HG03558 (cell line): ENCODE results near the gene PCDHGC3.

Experiments
- ATAC-seq: cut with Tn5 transposase; IDR thresholded peaks from one replicate; pipeline ENCODE4 v1.9.1; 2021; ENCODE audit warnings: moderate number of reproducible peaks; ENCODE audit not compliant: unreplicated experiment; ENCODE audit errors: extremely low read depth

PCDHGC3 gene

DNA sequence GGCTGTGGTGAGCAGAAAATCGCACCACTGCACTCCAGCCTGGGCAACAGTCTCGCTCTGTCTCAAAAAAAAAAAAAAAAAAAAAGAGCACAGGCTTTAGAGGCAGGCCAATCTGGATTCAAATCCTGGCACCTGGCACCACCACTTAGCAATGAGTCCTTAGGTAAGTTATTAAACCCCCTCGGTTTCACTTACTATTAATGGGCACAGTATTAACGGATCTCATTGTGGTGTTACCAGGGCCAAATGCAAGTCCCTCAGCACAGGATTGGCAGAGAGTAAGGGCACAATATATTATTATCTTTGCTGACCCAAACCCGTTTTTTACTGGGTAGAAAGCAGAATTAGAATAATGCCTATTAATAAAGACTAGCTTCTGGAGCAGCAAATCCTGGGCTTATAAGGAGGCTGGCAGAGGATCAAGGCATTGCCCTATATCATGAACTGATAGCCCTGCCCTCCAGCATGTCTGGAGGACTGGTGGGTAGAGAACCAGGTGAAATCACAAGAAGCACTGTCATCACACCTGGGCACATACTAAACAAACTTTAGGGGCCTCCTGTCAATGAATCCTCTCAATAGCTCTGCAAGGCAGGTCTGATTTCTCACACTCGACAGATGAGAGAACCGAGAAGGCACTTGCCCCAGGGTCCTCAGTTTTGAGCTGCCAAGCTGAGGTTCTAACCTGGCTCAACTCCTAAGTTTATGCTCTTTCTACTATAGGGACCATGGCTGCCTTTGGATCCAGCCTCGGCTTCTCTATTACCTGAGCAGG is 30.8 kb downstream of the PCDHGC3 start:
- ATAC-seq = no peak

DNA sequence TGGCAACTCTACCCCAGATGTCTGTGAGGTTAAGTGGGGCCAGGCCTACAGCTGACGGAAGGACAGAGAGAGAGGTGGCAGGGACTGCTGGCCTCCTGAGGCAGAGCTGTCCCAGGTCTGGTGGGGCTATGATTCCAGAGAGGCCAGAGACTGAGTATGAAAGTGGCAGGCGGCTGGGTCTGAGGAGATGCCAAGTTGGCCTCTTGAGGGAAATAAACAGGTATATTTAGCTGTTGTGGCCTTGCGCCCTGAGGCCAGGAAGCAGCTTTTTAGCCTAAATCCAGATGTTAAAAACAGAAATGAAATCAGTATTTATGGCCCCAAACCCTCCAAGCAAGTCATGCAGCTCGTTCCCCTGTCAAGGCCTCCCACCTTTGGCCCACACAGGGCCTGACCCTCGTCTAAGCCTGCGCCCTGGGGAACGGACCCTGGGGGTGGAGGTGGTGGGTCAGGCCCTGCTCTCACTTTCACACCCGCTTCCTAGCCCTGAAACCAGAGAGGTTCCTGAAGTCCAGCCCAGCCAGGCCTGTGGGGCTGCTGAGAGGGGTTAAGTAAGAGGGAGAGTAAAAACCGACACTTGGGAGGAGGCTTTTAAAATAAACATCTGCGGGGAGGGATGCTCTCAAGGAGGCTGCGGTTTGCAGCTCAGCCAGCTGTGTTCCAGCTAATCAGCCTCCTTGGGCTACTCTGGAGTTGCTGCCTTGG is 31.8 kb downstream of the PCDHGC3 start:
- no peak for ATAC-seq

DNA sequence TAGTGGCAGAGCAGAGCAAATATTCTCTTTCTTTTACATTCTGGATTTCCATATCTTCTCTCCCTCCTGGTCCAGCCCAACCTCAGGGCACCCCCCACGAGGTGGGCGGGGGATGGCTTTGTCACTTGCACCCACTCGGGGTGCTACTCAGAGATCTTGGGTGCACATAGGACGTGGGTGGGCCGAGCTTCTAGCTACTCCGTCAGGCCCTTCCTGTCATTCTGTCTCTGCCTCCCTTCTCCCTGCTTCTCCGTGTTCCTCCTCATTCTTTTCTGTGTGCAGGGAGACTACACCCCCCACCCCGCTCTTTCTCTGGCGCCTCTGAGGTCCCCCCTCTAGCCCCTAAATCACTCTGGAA is 32.7 kb downstream of the PCDHGC3 start:
- no peak for ATAC-seq

DNA sequence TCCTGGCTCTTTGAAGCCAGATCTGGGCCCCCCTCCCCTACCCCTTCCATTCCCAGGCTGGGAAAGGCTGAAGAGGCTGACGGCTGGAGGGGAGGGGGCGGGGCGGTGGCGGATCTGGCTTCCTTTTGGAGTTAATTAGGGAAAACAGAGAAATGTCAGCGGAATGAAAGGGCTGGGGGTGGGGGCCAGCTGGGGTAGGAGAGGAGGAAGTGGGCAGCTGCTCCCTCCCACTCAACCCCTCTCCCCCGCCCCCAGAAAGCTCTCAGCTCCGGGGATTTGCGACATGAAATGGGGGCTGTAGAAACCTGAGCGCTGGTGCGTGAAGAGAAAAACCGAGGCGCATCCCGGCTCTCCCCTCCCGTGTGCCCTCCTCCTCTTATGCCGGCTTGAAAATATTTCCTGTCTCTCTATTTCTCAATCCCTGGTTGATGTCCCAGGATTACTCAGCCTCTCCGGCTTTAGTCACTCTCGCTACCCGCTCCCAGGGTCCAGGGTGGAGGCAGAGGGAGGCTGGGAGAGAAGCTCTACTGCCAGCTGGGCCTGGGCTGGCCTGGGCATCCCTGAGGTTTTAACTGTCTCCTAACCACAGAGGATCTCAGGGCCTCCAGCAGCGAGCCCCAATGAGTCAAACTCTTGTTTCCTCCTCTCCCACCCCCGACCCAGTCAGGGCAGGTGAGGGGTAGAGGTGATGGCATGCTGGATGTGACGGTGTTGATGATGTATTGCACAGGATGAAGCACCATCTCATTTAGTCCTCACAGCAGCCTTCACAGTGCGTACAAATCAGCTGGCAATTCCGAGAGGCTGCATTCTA is 33.2 kb downstream of the PCDHGC3 start:
- no peak for ATAC-seq

DNA sequence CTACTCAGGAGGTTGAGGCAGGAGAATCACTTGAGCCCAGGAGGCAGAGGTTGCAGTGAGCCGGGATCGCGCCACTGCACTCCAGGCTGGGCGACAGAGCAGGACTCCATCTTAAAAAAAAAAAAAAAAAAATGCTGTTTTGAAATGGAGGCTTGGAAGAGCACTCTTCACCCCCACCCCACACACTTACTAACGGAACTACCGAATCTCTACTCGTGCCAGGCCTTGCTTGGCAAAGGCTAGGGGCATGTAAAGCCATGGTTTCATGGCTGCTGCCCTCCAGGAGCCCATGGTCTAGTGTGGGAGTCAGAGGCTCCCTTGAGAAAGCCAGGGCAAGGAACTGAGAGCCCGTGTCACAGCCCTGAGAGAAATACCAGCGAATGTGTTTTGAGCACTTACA is 34.4 kb downstream of the PCDHGC3 start:
- no peak for ATAC-seq

DNA sequence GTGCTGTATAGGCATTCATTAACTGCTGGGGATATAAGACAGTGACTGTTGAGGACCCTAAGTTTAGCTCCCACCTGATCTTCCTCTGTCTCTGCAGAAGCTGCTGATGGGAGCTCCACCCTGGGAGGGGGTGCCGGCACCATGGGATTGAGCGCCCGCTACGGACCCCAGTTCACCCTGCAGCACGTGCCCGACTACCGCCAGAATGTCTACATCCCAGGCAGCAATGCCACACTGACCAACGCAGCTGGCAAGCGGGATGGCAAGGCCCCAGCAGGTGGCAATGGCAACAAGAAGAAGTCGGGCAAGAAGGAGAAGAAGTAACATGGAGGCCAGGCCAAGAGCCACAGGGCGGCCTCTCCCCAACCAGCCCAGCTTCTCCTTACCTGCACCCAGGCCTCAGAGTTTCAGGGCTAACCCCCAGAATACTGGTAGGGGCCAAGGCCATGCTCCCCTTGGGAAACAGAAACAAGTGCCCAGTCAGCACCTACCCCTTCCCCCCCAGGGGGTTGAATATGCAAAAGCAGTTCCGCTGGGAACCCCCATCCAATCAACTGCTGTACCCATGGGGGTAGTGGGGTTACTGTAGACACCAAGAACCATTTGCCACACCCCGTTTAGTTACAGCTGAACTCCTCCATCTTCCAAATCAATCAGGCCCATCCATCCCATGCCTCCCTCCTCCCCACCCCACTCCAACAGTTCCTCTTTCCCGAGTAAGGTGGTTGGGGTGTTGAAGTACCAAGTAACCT is 35.3 kb downstream of the PCDHGC3 start:
- peak; percentile 25 for ATAC-seq

DNA sequence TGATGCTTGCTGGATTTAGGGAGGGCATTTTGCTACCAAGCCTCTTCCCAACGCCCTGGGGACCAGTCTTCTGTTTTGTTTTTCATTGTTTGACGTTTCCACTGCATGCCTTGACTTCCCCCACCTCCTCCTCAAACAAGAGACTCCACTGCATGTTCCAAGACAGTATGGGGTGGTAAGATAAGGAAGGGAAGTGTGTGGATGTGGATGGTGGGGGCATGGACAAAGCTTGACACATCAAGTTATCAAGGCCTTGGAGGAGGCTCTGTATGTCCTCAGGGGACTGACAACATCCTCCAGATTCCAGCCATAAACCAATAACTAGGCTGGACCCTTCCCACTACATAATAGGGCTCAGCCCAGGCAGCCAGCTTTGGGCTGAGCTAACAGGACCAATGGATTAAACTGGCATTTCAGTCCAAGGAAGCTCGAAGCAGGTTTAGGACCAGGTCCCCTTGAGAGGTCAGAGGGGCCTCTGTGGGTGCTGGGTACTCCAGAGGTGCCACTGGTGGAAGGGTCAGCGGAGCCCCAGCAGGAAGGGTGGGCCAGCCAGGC is 36.1 kb downstream of the PCDHGC3 start:
- no peak for ATAC-seq

DNA sequence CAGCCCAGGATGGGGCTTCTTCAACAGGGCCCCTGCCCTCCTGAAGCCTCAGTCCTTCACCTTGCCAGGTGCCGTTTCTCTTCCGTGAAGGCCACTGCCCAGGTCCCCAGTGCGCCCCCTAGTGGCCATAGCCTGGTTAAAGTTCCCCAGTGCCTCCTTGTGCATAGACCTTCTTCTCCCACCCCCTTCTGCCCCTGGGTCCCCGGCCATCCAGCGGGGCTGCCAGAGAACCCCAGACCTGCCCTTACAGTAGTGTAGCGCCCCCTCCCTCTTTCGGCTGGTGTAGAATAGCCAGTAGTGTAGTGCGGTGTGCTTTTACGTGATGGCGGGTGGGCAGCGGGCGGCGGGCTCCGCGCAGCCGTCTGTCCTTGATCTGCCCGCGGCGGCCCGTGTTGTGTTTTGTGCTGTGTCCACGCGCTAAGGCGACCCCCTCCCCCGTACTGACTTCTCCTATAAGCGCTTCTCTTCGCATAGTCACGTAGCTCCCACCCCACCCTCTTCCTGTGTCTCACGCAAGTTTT is 36.7 kb downstream of the PCDHGC3 start:
- no peak for ATAC-seq

DNA sequence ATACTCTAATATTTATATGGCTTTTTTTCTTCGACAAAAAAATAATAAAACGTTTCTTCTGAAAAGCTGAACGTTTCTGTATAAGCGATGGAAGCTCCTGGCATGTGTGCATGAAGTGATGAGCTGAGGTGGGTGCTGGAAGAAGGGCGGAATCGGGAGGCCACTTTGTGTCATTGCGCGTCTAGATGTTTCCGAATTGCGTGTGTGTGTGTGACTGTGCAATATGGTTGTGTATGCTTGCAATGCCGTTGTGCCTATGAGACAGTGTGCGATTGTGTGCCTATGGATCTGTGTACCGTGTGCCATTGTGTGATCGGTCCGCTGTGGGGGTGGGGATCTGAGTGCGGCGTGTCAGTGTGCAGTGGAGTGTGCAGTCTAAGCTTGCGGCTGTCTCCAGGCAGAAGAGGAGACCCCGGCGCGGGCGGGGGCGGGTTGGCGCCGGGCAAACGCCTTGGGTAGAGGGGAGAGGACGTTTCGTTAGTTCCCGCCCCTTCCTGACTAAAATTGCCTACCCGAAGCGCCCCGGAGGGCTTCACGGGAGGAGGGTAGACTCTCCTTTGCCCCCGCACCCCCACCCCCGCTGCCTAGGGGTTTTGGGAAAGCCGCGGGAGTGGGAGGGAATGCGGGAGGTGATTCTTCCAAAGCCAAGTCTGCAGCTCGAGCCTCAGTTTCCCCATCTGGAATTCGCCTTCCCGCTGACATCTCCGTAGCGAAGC is 37.3 kb downstream of the PCDHGC3 start:
- no peak for ATAC-seq

DNA sequence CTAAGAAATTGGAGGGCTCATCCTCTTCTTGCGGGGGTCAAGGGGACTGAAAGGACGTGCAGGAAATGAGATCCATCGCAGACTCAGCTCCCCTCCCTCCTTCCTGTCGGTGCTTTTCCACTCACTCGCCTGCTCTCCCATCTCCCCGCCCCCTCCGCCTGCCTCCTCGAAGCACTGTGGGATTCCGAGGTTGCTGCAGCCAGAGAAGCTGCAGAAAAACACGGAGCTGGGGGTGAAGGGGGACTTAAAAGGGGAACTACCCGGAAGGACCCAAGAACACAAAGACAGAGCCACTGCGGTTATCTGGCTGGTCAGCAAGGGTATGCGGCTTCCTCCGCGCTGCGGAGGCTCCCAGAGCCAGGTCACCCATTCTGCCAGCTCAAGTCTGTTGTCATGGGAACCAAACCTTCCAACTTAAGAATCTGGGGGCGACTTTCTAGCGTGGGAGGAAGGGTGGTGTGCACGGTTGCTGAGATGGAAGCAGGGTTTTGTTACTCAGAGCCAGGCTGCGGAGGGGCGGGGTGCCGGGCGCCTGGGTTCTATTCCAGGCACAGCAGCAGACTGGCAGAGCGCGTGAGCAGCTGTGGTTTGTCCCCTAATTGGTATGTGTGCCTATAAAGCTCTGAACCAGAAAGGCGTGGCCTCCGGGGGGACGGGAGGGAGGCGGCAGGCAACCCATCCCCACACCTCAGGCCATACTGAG is 38.0 kb downstream of the PCDHGC3 start:
- ATAC-seq = no peak

DNA sequence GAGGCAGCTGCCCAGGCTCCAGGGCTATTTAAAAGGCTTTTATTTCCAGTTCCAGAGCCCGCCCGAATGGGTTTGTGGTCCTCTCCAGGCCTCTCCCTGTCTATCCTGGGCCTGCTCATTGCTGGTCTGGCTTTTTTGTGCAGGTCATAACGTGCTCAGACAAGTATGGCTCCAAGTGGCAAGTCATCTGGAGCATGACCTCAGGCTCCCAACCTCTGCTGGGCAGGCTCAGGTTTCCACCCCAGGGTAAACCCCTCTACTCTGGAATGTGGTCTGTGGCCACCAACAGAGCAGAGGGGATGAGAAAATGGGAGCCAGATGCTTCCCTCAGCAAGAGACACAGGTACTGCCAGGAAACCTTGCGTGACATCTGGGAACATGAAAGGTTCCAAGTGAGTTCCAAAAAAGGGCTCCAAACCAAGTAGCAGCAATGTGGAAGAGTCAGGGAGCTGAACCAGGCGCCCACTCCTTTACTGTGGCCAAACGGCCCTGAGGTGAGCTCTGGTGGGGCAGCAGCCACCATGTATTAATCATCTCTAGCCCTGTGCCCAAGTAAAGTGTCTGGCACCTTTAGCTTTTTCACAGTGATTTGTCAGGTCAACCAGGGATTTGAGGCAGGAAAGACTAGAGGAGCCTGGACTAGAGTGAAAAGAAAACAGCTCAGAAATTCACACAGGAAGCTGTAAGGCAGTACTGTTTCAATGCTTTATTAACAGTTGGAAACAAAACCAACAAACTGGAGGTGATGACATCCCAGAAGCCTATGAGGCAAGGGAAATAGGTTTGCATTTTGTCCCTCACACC is 38.8 kb downstream of the PCDHGC3 start:
- ATAC-seq = no peak

DNA sequence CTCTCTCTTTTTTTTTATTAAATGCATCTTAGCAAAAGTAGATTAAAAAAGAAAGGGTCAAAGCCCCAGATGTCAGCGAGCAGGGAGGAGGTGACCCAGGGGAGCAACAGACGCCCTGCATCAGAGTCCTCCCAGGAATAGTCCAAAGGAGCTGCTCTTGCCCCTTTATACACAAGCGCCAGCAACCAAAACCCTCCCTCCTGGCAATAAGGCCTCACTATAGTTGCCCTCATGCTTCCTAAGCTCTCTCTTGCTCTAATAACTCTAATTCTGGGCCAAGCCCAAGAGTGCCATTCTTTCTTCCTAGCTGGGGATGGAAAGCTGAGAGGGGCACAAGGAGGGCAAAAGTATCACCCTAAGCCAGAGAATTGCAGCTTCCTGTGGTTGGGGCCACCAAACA is 39.4 kb downstream of the PCDHGC3 start:
- ATAC-seq = no peak

DNA sequence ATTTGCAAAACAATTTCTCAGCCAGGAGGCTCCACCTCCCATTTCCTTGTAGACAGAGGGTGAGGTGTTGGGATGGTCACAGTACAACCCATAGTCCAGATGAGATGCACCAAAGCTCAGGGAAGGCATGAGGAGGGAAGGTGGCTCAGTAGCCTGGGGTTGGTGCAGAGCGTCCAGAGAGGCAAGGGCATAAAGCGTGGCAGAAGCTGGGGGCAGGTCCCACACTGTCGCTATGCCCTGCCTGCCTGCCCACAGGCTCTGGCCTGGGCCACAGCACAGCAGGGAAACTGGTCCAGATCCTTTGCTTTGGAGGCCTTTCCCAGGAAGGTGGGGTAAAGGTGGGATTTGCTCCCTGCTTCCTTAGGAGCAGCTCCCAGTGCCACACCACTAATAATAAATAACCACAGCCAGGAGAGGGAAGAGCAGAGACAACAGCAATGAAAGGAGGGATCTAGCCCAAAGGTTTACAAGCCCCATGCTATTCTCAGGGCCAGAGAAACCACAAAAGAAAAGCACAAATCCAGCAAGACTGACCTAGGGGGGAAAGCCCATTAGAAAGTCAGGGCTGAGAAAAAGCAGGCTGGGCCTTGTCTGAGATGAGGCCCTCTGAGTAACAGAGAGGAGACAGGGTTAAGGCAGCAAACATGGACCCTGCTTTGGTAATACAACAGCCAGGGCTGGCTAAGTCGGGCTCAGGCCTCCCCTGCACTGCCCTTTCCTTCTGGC is 40.3 kb downstream of the PCDHGC3 start:
- no peak for ATAC-seq

DNA sequence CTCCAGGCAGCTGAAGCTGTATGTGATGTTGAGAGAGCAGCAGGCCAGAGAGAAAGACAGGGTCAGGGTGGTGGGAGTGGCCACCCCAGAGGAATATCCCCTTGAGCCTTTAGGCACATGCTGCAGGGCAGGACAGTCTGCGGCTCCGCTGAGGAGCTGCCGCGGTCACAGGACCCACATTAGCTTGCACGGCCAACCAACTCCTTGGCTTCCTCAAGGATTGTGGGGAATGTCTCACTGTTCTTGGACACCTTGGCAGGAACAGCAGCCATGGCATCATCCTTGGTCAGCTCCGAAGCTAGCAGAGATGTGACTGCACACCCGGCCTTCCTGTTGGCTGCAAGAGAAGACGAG is 40.9 kb downstream of the PCDHGC3 start:
- ATAC-seq = no peak

DNA sequence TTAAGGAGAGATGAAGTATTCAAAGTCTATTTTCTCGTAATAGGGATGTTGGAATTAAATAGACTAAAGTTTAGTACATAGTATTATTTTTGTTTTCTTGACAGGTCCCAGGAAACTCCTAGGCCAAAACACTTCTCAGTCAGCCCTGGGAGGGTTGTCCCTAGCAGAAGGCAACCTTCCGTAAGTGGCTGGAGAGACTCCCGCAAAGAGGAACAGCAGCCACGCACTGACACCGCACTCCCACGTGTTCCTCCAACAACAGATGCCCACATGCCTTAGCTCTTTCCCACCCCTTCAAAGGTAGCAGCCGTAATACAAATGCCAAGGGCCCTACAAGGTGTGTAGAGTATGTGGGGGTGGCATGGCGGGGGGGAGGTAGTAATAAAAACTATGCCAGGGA is 41.5 kb downstream of the PCDHGC3 start:
- no peak for ATAC-seq

DNA sequence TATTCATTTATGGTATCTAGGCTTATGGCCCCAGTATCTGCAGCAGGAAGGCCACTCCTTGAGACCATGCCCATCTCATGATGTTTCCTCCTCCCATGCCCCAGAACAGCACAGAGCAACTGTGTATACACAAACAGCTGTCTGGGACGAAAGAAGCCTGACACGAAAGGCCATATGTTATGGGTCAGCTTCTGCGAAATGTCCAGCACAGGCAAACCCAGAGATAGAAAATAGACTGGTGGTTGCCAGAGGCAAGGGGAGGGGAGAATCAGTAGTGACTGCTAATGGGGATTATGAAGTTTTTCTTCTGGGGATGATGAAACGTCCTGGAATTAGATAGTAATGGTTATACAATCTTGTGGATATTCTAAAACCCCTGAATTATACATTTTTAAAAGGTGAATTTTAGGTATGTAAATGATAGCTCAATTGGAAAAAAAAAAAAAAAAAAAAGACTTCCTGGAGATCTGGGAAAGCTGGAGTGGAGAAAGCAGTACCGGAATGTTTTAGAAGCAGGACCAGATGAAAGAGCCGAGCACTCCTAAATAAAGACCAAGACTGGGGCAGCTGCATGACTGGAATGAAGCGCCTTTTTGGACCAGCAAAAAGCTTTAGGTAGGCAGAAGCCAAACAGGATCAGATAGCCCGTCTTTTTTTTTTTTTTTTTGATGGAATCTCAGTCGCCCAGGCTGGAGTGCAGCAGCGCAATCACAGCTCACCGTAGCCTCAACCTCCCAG is 42.3 kb downstream of the PCDHGC3 start:
- ATAC-seq = no peak

DNA sequence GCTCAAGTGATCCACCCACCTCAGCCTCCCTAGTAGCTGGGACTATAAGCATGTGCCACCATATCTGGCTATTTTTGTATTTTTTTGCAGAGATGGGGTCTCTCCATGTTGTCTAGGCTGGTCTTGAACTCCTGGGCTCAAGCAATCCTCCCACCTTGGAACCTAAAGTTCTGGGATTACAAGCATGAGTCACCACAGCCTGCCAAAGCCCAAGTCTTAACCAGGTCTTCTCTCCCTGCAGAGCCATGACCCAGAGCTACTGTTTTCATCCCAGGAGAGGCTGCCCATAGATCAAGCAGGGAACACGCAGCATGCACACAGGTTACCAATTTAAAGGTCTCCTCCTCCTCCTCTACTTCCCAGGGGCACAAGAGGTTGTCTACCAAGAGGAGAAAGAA is 42.9 kb downstream of the PCDHGC3 start:
- no peak for ATAC-seq
